ENCODE results near the gene MAZ. TPM values are rescaled to one million over a fixed set of nuclear protein-coding genes. Genes with fewer than 3 reads are reported as not detected.

MAZ gene
- total and polyA plus RNA-seq, 2 of the 13 experiments (the other 11 are each of a cell fraction or from before 2014, with no cell fraction given), result 203 to 277 TPM

DNA sequence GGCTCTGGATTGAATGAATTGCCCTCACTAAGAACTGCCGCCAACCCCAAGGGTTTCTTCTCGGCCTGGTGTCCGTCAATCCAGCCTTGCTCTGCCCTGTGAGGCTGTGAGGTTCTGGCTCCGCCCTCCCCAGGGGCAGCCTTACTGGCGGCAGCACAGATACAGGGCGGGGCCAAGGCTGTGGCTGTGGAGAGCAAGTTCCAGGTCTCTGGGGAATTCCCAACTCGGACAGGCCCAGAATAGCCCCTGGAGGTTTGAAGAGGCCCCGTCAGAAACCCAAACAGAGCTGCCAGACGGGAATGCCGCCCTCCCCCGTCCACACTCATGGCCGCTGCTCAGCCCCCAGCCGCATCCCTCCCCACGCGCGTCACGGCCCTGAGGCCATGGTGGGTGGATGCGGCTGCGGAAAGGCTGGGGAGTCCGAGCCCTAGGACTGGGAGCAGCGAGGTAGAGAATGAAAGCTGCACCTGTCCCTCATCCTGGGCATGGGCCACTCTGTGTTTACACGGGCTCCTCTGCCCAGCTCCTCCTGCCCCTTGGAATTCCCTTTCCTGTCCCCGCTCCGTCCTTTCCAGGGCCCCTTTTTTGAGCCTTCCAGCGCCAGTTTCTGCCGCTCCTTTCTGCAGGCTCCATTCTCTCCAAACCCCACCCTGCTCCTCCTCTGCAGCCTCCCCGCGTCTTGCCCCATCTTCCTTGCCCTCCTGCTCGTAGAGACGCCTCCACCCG lies 5.0 kb downstream of the MAZ start (continued):
- TF ChIP-seq, protein P1, sequence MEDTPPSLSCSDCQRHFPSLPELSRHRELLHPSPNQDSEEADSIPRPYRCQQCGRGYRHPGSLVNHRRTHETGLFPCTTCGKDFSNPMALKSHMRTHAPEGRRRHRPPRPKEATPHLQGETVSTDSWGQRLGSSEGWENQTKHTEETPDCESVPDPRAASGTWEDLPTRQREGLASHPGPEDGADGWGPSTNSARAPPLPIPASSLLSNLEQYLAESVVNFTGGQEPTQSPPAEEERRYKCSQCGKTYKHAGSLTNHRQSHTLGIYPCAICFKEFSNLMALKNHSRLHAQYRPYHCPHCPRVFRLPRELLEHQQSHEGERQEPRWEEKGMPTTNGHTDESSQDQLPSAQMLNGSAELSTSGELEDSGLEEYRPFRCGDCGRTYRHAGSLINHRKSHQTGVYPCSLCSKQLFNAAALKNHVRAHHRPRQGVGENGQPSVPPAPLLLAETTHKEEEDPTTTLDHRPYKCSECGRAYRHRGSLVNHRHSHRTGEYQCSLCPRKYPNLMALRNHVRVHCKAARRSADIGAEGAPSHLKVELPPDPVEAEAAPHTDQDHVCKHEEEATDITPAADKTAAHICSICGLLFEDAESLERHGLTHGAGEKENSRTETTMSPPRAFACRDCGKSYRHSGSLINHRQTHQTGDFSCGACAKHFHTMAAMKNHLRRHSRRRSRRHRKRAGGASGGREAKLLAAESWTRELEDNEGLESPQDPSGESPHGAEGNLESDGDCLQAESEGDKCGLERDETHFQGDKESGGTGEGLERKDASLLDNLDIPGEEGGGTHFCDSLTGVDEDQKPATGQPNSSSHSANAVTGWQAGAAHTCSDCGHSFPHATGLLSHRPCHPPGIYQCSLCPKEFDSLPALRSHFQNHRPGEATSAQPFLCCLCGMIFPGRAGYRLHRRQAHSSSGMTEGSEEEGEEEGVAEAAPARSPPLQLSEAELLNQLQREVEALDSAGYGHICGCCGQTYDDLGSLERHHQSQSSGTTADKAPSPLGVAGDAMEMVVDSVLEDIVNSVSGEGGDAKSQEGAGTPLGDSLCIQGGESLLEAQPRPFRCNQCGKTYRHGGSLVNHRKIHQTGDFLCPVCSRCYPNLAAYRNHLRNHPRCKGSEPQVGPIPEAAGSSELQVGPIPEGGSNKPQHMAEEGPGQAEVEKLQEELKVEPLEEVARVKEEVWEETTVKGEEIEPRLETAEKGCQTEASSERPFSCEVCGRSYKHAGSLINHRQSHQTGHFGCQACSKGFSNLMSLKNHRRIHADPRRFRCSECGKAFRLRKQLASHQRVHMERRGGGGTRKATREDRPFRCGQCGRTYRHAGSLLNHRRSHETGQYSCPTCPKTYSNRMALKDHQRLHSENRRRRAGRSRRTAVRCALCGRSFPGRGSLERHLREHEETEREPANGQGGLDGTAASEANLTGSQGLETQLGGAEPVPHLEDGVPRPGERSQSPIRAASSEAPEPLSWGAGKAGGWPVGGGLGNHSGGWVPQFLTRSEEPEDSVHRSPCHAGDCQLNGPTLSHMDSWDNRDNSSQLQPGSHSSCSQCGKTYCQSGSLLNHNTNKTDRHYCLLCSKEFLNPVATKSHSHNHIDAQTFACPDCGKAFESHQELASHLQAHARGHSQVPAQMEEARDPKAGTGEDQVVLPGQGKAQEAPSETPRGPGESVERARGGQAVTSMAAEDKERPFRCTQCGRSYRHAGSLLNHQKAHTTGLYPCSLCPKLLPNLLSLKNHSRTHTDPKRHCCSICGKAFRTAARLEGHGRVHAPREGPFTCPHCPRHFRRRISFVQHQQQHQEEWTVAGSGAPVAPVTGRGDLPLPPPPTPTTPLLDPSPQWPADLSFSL (CRISPR knock-in tag; IDR thresholded peaks at IDR 0.05), result no peak
- TF ChIP-seq, protein P2, sequence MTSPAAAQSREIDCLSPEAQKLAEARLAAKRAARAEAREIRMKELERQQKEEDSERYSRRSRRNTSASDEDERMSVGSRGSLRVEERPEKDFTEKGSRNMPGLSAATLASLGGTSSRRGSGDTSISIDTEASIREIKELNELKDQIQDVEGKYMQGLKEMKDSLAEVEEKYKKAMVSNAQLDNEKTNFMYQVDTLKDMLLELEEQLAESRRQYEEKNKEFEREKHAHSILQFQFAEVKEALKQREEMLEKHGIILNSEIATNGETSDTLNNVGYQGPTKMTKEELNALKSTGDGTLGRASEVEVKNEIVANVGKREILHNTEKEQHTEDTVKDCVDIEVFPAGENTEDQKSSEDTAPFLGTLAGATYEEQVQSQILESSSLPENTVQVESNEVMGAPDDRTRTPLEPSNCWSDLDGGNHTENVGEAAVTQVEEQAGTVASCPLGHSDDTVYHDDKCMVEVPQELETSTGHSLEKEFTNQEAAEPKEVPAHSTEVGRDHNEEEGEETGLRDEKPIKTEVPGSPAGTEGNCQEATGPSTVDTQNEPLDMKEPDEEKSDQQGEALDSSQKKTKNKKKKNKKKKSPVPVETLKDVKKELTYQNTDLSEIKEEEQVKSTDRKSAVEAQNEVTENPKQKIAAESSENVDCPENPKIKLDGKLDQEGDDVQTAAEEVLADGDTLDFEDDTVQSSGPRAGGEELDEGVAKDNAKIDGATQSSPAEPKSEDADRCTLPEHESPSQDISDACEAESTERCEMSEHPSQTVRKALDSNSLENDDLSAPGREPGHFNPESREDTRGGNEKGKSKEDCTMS (CRISPR knock-in tag; conservative IDR thresholded peaks at IDR 0.05), result no peak
- 0 out of 2 replicates have a peak, but pooled peaks have one; percentile 53 for TF ChIP-seq MED1 (CRISPR knock-in tag; IDR thresholded peaks at IDR 0.05)
- 0 out of 2 replicates have a peak, but pooled peaks have one; percentile 66 for TF ChIP-seq HMG20B (CRISPR knock-in tag; conservative IDR thresholded peaks at IDR 0.05)
- TF ChIP-seq ZNF468 (CRISPR knock-in tag; IDR thresholded peaks at IDR 0.05), result no peak
- TF ChIP-seq ZNF879 (CRISPR knock-in tag; IDR thresholded peaks at IDR 0.05), result no peak
- TF ChIP-seq CBX5 (CRISPR knock-in tag; IDR thresholded peaks at IDR 0.05; ENCODE audit: borderline replicate concordance), result peak; percentile 58; the same call in 1 of the 2 replicates
- TF ChIP-seq YEATS4 (CRISPR knock-in tag; IDR thresholded peaks at IDR 0.05; ENCODE audit: borderline replicate concordance), result no peak; the same call in 1 of the 2 replicates
- peak in 1 of 2 experiments; percentile 70; a peak in 1 of 4 replicates for TF ChIP-seq KLF16 (CRISPR knock-in tag; IDR thresholded peaks at IDR 0.05)
- no peak; the same call in 1 of the 2 replicates for TF ChIP-seq ZNF143 (CRISPR knock-in tag; IDR thresholded peaks at IDR 0.05)
- peak; percentile 74 for TF ChIP-seq ZNF607 (CRISPR knock-in tag; IDR thresholded peaks at IDR 0.05; ENCODE audit: borderline replicate concordance)
- TF ChIP-seq SIN3B (IDR thresholded peaks at IDR 0.05; ENCODE audit: low read length), result no peak
- TF ChIP-seq SMC3 (IDR thresholded peaks at IDR 0.05; ENCODE audit: low read length), result no peak
- 0 out of 2 replicates have a peak, but pooled peaks have one; percentile 52 for TF ChIP-seq BRD4 (CRISPR knock-in tag; IDR thresholded peaks at IDR 0.05)
- peak; percentile 37; the same call in 1 of the 2 replicates for TF ChIP-seq IRF2 (CRISPR knock-in tag; IDR thresholded peaks at IDR 0.05)
- TF ChIP-seq KDM3A (CRISPR knock-in tag; IDR thresholded peaks at IDR 0.05; ENCODE audit: low read depth), result peak; percentile 56; the same call in 1 of the 2 replicates
- TF ChIP-seq MAFF (IDR thresholded peaks at IDR 0.05; ENCODE audit: low read depth, low read length), result no peak
- TF ChIP-seq, protein P3, sequence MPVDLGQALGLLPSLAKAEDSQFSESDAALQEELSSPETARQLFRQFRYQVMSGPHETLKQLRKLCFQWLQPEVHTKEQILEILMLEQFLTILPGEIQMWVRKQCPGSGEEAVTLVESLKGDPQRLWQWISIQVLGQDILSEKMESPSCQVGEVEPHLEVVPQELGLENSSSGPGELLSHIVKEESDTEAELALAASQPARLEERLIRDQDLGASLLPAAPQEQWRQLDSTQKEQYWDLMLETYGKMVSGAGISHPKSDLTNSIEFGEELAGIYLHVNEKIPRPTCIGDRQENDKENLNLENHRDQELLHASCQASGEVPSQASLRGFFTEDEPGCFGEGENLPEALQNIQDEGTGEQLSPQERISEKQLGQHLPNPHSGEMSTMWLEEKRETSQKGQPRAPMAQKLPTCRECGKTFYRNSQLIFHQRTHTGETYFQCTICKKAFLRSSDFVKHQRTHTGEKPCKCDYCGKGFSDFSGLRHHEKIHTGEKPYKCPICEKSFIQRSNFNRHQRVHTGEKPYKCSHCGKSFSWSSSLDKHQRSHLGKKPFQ (CRISPR knock-in tag; IDR thresholded peaks at IDR 0.05; ENCODE audit: insufficient replicate concordance), result peak; percentile 21
- TF ChIP-seq SUZ12 (IDR thresholded peaks at IDR 0.05; ENCODE audit: low read depth, low read length), result no peak

Measured in HepG2 (cell line).